Spinal cord (tissue), 10 donors: ENCODE results near the gene GOSR2. TPM values are rescaled to one million over a fixed set of nuclear protein-coding genes. Genes with fewer than 3 reads are reported as not detected.
"Not testable (repeated sequence)": the region's sequence is repeated elsewhere in the genome, so short reads cannot be mapped to it uniquely, and the experiment has no call there.

ENCODE experiments used
- DNase-seq, 6 donors: peaks; one replicate each; pipeline versions ENCODE4 v3.0.0 to v3.0.0-alpha.2; 2013 to 2015; ENCODE audit warnings: low spot score in 6 of 6, low read depth in 4 of 6
- H3K27ac ChIP-seq: one replicate; pipeline ENCODE4 v1.5.1; 2013; ENCODE audit warnings: low read depth, low read length, control low read depth
- H3K27me3 ChIP-seq: one replicate; pipeline ENCODE4 v1.6.1; 2013; ENCODE audit warnings: low read length; ENCODE audit not compliant: control insufficient read depth, insufficient read depth
- H3K36me3 ChIP-seq: one replicate; pipeline ENCODE4 v1.6.1; 2013; ENCODE audit warnings: low read length; ENCODE audit not compliant: control insufficient read depth, insufficient read depth
- H3K4me1 ChIP-seq: one replicate; pipeline ENCODE4 v1.6.1; 2013; ENCODE audit warnings: low read length; ENCODE audit not compliant: control insufficient read depth, insufficient read depth
- H3K4me3 ChIP-seq: one replicate; pipeline ENCODE4 v1.5.1; 2013; ENCODE audit warnings: low read depth, low read length, control low read depth
- H3K9me3 ChIP-seq: one replicate; pipeline ENCODE4 v1.6.1; 2013; ENCODE audit warnings: low read length; ENCODE audit not compliant: control insufficient read depth, insufficient read depth
- WGBS: methylation state at CpG from one replicate; pipeline ENCODE4 v1.1.5; 2013; ENCODE audit warnings: missing lambda C conversion rate; ENCODE audit not compliant: insufficient coverage; 5-methylcytosine and 5-hydroxymethylcytosine counted together
- polyA plus RNA-seq, 2 donors: library from polyadenylated mRNA; unstranded; fragments of 120-200 nt; gene quantifications; one replicate each; pipeline ENCODE4 v1.2.1, GENCODE V29; 2013; ENCODE audit not compliant: insufficient read length in 2 of 2
- total RNA-seq, 2 donors: library from RNA; depleted of rRNA in 1 of 2; stranded (reverse); fragments of 120-200 nt in 1 of 2; fragments of >200 nt in 1 of 2; gene quantifications; one replicate each; pipeline versions ENCODE4 v1.2.3 to v1.2.4, GENCODE V29; 2013 to 2014
- donor health status: healthy.

The GOSR2 gene
- total and polyA plus RNA-seq, 4 donors, result 42.1 to 56.4 (median 46.8) TPM

DNA sequence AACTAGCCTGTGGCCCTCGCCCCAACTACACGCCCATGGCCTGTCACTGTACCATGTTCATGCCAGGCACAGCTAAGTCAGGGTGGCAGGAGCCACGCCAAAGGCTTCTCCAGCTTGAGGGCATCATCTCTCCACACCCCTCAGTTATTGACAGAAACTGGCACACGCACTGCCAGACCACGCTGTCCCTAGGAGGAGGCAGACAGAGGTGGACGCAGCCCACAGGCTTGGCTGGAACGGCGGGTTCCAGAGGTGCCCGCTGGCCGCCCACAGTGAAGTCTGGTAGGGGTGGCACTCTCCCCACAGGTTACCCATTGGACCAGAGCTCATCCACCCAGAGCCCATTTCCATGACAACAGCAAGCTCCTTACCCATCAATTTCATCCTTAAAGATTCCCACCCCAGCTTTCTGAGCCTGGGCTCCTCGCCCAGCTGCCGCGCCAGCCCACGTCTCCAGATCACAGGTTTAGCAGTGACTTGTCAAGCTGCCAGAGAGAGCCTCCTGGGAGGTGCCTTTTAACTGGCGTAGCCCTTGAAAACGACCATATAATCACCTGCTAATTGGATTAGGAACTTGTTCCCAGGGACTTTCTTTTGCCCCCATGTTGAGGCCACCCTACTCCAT lies 28.1 kb downstream of the GOSR2 start:
- WGBS, result 44% methylated on average over 16 of the region's 16 CpGs
- peak in 3 of 6 donors; percentile 22 to 69 (median 61) for DNase-seq
- H3K27ac ChIP-seq, result no peak overlapping the region

DNA sequence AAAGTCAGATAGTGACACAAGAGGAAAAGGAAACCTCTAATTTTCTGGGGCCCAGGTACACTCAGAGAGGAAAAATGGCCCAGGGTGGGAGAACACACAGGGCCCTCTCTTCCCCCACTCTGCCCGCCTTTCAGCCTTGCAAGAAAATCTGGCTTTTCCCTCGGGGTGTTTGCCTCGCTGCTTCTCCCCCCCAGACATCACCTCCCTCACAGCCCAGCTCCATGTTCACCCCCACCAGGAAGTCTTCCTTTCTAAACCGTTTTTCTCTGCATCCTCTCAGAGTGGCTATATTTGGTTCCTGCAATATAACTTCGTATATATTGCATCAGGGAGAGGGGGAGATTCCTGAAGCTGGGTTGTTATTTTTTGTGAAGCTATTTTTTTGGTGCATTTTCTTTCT lies 28.7 kb downstream of the GOSR2 start:
- Histone ChIP-seq H3K4me3 (no peak overlapping the region), H3K9me3 (no peaks in the 10 kb centered on the region), H3K27ac (no peak overlapping the region), H3K36me3 (peaks cover 3% of the 10 kb centered on the region), H3K4me1 (peaks cover 14% of the 10 kb centered on the region), H3K27me3 (no peaks in the 10 kb centered on the region)
- DNase-seq, result no peak
- 74% methylated on average over 3 of the region's 5 CpGs for WGBS

More for the DNA sequence above, 28.1 kb downstream of the GOSR2 start:
- Histone ChIP-seq H3K4me3 (no peak overlapping the region), H3K4me1 (peaks cover 14% of the 10 kb centered on the region), H3K9me3 (no peaks in the 10 kb centered on the region), H3K36me3 (peaks cover 3% of the 10 kb centered on the region), H3K27me3 (no peaks in the 10 kb centered on the region)

DNA sequence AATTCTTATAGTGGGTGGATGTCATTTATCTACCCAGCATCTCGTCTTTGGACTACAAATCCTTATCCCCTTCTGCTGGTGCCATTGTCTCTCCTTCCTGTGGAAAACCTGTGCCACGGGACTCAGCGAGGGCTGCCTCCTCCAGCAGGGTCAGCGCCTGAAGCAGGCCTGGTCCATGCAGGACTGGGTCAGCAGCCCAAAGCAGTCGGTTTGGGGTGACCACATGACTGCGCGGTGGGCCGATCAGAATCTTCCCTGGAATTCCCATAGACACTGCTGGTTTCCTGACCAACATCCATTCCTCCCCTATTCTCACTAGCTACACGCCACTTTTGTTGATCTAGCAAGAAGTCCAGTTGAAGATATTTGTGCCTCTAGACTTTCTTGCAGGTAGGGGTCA lies 29.2 kb downstream of the GOSR2 start:
- peaks cover 14% of the 10 kb centered on the region for H3K4me1 ChIP-seq
- H3K27ac ChIP-seq, result no peak overlapping the region
- H3K27me3 ChIP-seq, result no peaks in the 10 kb centered on the region
- H3K4me3 ChIP-seq, result no peak overlapping the region
- DNase-seq, result no peak
- WGBS, result 90% methylated on average over 5 of the region's 9 CpGs
- peaks cover 3% of the 10 kb centered on the region for H3K36me3 ChIP-seq
- no peaks in the 10 kb centered on the region for H3K9me3 ChIP-seq

DNA sequence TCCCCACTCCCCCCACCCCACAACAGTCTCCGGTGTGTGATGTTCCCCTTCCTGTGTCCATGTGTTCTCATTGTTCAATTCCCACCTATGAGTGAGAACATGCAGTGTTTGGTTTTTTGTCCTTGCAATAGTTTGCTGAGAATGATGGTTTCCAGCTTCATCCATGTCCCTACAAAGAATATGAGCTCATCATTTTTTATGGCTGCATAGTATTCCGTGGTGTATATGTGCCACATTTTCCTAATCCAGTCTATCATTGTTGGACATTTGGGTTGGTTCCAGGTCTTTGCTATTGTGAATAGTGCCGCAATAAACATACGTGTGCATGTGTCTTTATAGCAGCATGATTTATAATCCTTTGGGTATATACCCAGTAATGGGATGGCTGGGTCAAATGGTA lies 30.2 kb downstream of the GOSR2 start:
- not testable (repeated sequence) for H3K4me3 ChIP-seq, H3K36me3 ChIP-seq, H3K27ac ChIP-seq, H3K9me3 ChIP-seq, DNase-seq, H3K27me3 ChIP-seq
- H3K4me1 ChIP-seq, result peaks cover 19% of the 10 kb centered on the region
- WGBS, result no CpG with 5 or more reads among the region's 4 CpGs

DNA sequence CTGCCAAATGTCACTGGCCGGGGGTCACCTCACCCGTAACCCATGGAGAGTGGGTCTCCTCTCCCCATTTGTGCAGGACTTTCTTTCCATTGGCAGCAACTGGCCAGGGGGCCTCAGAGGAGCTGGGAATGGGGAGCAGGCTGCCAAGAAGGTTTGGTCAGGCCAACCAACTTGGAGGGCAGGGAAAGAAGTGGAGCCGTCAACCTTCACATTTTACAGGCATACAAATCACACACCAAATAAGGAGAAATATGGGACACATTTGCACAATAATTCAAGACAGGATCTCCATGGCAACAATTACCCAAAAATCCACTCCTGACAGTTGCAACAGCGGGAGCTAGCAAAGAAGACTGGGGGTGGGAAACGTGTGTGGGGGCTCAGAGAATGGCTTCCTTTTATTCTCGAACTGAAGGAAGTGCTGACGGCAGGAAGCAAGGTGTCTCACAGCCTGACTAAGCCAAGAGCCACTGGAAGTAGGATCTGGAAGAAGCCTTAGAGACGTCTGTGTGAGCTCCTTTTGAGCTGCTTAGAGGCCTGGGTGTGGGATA lies 35.2 kb downstream of the GOSR2 start:
- DNase-seq, result peak in 2 of 6 donors; percentile 36 to 57
- Histone ChIP-seq H3K27ac (no peak overlapping the region), H3K36me3 (no peaks in the 10 kb centered on the region), H3K4me1 (peaks cover 9% of the 10 kb centered on the region), H3K4me3 (no peak overlapping the region), H3K9me3 (no peaks in the 10 kb centered on the region), H3K27me3 (no peaks in the 10 kb centered on the region)
- 31% methylated on average over 7 of the region's 8 CpGs for WGBS

DNA sequence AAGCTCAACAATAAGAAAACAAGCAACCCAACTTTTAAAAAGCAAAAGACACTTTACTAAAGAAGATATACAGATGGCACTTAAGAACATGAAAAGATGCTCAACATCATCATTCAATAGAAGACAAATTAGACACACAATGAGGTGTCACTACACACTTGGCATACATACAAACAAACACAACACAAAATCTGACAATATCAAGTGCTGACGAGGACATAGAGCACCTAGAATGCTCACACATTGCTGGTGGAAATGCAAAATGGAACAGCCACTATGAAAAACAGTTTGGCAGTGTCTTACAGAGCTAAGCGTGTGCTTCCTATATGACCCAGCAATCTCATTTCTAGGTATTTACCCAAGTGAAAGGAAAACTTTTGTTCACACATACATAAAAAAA lies 37.2 kb downstream of the GOSR2 start:
- no peaks in the 10 kb centered on the region for H3K36me3 ChIP-seq
- 36% methylated on average over 2 of the region's 2 CpGs for WGBS
- no peaks in the 10 kb centered on the region for H3K27me3 ChIP-seq
- peaks cover 9% of the 10 kb centered on the region for H3K4me1 ChIP-seq
- no peak for DNase-seq
- no peak overlapping the region for H3K4me3 ChIP-seq
- H3K9me3 ChIP-seq, result no peaks in the 10 kb centered on the region
- H3K27ac ChIP-seq, result no peak overlapping the region

DNA sequence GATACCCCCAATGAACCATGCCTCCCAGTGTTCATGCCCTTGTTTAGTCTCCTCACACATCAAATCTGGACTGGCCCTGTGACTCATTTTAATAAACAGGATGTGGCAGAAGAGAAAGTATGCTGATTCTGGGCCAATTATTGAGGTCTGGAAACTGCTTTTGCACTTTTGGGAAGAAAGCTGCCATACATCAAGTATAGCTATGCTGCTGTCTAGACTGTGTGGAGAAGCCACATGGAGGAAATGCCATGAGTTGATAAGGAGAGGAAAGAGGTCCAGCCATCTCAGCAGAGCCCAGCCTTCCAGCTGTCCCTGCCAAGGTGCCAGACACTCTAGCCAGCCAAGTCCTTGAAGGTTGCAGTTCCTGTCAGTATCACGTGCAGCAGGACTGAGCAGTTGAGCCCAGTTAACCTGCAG lies 39.4 kb downstream of the GOSR2 start:
- Histone ChIP-seq H3K27ac (no peak overlapping the region), H3K4me1 (peaks cover 9% of the 10 kb centered on the region)
- no CpG with 5 or more reads among the region's 1 CpG for WGBS

DNA sequence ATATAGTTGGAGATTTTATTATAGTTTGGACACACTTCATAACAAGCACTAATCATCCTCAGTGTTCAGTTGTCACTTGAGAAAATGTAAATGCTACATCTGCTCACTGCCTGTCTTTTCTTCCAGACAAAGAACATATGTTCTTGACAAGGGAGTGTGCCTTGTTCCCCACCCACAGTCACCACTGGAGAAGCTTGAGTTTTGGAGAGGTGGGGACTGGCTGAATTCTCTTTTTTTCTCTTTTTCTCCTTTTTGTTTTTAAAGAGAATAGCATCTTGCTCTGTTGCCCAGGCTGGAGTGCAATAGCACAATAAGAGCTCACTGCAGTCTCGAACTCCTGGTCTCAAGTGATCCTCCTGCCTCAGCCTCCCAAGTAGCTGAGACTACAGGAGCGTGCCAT lies 40.6 kb downstream of the GOSR2 start:
- Histone ChIP-seq H3K36me3 (no peaks in the 10 kb centered on the region), H3K27ac (no peak overlapping the region), H3K27me3 (no peaks in the 10 kb centered on the region), H3K9me3 (no peaks in the 10 kb centered on the region), H3K4me3 (no peak overlapping the region), H3K4me1 (peaks cover under 1% of the 10 kb centered on the region)
- WGBS, result no CpG with 5 or more reads among the region's 2 CpGs
- DNase-seq, result no peak

More for the DNA sequence above, 39.4 kb downstream of the GOSR2 start:
- H3K27me3 ChIP-seq, result no peaks in the 10 kb centered on the region
- no peak overlapping the region for H3K4me3 ChIP-seq
- no peaks in the 10 kb centered on the region for H3K9me3 ChIP-seq
- H3K36me3 ChIP-seq, result no peaks in the 10 kb centered on the region
- DNase-seq, result no peak

DNA sequence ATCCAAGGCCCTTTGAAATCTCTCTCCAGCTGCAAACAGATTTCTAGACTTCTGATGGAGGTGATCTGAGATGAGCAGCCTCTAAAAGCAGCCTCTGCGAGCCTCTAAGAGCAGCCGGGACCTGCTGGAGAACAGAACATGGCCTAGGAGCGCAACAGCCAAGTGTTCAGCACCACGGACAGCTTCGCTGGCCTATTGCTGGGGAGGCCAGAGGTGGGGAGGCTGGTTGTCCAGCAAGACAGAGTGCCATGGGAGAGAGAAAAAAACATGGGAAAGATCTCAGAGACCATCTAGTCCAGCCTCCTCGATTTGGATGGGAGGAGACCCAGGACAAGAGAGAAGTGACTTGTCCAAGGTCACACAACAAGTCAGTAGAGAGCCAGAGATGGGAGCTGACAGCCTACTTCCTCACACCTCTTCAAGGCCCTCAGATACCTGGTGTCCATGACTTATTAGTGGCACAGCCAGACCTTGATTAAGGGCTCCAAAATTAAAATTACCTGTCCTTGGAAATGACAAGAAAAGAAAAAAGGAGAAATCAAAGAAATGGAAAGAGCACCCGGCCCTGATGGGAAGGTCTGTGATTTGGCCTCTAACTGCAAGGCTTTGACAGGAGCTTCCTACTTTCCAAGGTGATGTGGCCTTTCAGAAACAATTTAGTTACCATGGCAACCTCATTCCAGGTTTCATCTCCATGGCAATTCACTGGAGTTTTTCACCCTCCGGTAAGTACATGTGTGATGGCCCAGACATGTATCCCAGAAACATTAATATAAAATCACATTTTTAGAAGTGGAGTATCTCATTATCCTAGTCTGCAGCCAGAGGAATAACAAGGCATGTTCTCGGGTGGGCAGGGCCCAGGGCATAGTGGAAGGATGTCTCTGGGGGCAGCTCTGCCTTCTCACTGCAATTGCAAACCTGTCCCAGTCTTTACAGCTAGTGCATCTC lies 41.6 kb downstream of the GOSR2 start:
- H3K4me3 ChIP-seq, result no peak overlapping the region
- H3K27me3 ChIP-seq, result no peaks in the 10 kb centered on the region
- no peaks in the 10 kb centered on the region for H3K9me3 ChIP-seq
- H3K36me3 ChIP-seq, result no peaks in the 10 kb centered on the region
- 55% methylated on average over 7 of the region's 9 CpGs for WGBS
- no peak overlapping the region for H3K27ac ChIP-seq
- no peaks in the 10 kb centered on the region for H3K4me1 ChIP-seq
- DNase-seq, result peak in 1 of 6 donors; percentile 61
